GM19035 (cell line): ENCODE results near the gene EMC1.
"Not testable (repeated sequence)": the region's sequence is repeated elsewhere in the genome, so short reads cannot be mapped to it uniquely, and the experiment has no call there.

ENCODE experiments used
- ATAC-seq: cut with Tn5 transposase; IDR thresholded peaks from one replicate; pipeline ENCODE4 v1.9.1; 2021; ENCODE audit not compliant: unreplicated experiment

EMC1 gene

DNA sequence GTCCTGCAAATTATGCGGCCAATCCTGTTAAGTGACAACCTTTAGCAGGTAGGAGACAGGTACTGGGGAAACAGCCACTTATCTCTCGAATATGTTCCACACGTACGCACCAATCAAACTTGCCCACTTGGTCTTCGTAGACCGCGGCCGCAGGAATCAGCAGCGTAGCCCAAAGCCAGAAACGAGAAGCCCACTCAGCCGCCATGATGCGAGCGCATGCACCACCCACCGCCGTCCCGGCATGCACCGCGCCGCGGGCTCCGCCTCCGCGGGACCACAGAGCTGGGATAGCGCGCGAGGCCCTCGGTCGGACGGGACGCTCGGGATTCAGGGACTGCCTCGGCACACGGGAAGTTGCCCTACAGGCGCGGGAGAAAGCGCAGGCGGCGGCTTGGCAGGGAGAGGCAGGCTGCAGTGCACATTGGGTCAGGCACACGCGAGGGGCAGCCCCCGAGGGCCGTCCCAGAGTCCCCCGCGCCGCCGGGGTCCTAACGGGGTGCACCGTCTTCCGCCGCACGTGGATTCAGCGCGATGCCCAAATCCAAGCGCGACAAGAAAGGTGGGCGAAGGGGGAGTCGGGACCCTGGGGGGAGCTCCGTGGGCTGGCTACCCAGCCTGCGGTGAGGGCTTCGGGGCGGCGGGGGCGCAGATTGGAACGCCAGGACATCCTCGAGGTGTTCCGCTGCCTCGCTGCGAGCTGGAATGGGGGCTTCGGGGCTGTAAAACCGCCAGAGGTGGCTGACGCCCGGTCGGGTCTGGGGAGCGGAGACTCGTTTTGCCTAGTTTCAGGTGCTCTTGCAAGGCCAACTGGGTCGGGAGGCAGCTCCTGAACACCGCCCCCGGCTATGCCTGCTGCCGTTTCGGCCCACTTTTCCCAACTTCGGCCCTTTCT, at the start of gene EMC1, which contains the start of gene MRTO4:
Gene EMC1, minus strand, starts transcription at position 220 of the 892 bp plus-strand sequence. Its CDS starts 15 bp downstream, at position 205.
Gene MRTO4, plus strand, starts transcription at position 501 of the 892 bp plus-strand sequence. Its CDS starts 31 bp downstream, at position 532.
- ATAC-seq = peak; percentile 84

DNA sequence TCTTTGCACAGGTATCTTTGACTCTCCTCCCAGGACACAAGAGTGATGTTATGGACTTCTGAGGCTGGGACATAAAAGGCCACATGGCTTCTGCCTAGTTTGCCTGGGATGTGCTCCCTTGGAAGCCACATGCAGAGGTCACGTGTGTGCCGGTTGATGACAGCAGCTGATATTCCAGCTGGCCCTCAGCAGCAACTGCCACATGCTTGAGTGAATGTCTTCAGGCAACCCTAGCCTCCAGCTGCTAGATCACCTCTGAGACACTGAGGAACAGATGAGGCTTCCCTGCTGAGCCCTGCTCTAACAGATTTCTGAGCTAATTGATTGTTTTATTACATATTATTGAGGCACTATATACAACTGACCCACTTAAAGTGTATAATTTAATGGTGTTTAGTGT, 48.9 kb upstream of the EMC1 start:
- no peak for ATAC-seq

DNA sequence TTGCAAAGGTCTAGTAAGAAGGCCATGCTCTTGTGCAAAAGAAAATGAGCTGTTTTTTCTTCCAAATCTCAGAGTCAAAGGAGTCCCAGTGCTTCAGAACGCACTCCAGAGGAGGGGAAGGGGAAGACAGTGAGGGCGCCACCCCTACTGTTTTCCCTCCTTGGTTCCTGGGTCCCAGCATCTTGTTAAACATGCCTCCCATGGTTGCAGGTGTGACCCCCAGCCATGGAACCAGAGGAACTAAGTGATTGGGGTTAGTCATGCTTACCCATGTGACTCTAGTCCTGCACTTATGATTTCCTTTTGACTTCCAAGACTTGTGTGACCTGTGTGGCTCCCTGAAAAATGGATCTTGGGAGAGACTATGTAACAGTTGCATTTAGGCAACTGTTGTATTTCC, 43.3 kb upstream of the EMC1 start:
- no peak for ATAC-seq

DNA sequence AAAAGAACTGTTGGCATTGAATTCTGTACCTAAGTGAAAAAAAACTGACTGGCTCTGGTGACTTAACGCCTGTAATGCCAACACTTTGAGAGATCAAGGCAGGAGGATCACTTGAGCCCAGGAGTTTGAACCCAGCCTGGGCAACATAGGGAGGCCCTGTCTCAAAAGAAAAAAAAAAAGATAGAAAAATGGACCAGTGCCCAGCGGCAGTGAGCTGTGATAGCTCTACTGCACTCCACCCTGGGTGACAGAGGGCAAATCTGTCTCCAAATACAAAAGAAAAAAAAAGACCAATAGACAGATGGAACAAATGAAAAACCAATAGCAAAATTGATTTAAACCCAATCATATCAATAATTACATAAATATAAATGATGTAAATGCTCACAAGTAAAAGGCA, 37.9 kb upstream of the EMC1 start:
- no peak for ATAC-seq

DNA sequence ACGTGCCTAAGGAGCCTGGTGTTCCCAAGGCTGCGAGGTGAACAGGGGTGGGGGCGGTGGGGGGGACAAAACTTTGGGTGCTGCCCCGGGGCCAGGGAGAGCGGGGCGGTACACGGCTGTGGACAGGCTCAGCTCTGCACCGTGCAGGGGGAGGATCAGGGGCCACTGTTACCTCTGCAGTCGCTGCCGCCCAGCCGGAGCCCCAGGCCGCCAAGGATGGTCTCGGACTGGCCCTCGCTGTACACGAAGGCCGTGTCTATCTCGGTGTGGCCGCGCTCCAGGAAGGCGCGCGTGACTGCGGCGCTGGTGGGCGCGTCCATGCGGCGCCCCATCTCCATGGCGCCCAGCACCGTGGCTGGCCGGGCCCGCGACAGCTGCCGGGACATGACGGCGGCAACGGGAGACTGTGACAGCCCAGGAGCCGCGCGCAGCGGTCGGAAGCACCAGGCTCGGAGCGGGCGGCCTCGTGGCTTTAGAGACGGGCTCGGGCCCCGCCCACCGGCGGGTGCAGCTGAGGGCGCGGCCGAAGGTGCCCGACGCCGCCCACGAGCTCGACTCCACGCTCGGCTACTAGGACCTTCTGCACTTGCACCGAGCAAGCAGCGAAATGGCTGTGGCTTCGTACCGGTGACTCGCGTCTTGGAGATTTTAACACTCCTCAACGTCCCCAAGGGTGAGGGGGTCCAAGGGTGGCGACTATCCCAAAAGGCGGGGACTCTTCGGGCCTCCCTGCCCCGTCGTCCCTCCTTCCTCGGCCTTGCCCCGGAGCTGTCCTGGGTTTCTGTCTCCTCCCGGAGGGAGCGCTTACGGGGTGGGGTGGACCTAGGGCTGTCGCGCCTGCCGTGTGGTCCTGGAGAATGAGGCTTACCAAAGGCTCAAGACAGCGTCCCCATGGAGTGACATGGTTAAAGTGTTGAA, 37.3 kb upstream of the EMC1 start, which contains the start of gene AKR7A3:
Gene AKR7A3, minus strand, starts transcription at position 447 of the 918 bp plus-strand sequence. Its CDS starts 61 bp downstream, at position 386.
- not testable (repeated sequence) for ATAC-seq

DNA sequence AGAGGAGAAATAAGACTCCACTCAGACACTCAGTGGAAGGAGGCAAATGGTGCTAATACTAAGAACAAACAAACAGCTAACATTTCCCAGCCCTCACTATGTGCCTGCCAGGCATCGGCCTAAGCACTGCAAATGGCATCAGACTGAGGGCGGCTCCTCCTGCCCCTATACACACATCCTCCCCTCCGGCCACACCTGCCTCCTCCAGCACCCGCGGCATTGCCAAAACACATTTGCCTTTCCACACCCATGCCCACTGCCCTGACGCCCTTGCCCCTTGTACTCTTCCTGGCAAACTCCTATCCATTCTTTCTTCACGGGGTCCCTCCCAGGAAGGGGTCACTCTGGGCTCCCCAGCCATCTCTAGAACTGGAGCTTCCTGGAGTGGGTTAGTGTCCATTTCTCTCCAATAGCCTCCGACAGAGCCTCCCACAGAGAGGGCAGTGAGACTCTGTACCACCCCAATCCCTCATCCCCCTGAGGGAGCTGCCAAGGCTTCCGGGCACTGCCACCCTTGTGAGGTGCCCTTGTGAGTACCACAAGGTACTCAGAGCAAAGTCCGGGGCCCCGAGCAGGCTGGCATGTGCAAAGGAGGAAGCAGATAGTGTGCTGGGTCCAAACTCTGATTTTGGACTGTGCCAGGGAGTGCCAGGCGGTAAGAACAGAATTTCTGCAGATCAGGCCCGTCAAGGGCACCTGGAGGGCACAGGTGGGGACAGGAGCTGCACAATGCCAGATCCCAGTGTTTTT, 36.3 kb upstream of the EMC1 start:
- no peak for ATAC-seq

DNA sequence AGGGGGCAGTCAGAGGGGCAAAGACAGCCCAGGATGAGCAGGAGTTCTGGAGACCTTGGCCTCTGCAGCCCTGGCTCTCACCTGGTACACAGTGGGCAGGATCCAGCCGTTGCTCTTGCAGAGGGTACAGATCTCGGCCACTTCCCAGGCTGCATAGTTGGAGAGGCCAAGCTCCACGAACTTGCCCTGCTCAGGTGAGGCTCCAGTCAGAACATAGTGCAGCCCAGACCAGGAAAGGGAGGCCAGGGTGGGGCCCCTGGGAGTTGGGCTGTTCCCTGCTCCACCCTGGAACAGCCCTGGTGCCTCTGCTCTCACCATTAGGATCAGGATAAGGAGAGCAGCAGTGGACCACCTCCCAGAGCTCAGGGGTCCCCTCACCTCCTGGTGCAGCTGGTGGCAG, 34.5 kb upstream of the EMC1 start:
- ATAC-seq = not testable (repeated sequence)

DNA sequence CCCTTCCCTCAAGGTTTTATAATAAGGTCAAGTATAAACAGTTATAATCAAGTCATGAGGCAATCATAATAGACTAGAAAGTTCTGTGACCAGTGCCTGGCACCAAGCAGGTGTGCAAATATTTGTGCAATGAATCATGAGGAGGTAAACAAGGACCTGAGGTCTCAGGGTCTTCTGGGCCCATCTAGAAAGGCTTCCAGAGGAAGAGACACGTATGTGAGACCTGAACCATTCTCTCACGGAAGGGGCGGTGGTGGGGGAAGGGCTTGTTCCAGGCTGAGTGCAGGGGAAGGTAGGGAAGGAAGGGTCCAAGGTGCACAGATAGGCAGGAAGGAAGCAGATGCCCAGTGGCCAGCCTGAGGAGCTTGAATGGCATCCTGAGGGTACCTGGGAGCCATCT, 34.0 kb upstream of the EMC1 start:
- not testable (repeated sequence) for ATAC-seq

DNA sequence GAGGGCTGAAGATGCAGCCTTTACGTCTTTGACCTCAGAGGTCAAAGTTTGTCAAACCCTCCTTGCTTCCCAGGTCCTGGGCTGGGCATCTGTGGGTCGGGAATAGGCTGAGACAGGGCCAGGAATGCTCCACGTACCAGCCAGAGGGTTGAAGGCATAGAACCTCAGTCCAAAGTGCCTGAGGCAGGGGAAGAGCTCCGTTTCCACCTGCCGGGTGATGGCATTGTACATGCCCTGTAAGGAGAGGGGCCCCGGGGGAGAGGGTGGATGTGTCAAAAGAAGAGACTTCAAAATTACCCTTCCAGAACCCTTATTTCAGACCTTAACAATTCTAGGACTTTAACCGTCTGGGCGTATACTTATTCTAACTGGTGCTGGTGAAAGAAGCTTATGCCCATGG, 33.6 kb upstream of the EMC1 start:
- ATAC-seq = no peak

DNA sequence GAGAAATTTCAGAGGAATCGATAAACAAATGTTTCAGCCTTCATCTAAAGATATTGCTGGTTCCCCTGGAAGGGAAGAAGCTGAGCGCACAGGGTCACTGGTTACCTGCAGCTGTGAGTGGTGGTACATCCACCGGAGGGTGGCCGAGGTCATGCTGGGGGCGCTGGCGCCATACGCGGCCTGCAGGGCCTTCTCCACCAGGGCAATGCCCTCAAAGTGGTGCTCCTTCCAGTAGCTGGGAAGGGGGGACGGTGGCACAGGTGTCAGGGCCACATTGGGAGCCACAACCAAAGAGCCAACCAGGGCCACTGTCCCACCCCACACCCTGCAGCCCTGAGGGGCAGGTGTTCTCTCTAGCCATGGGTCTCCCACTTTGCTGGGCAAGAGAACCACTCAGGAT, 32.6 kb upstream of the EMC1 start:
- no peak for ATAC-seq

DNA sequence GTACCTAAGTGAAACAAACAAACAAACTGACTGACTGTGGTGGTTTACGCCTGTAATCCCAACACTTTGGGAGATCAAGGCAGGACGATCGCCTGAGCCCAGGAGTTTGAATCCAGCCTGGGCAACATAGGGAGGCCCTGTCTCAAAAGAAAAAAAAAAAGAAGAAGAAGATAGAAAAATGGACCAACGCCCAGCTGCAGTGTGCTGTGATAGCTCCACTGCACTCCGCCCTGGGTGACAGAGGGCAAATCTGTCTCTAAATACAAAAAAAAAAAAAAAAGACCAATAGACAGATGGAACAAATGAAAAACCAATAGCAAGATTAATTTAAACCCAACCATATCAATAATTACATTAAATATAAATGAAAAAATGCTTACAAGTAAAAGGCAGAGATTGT, 23.3 kb upstream of the EMC1 start:
- no peak for ATAC-seq

DNA sequence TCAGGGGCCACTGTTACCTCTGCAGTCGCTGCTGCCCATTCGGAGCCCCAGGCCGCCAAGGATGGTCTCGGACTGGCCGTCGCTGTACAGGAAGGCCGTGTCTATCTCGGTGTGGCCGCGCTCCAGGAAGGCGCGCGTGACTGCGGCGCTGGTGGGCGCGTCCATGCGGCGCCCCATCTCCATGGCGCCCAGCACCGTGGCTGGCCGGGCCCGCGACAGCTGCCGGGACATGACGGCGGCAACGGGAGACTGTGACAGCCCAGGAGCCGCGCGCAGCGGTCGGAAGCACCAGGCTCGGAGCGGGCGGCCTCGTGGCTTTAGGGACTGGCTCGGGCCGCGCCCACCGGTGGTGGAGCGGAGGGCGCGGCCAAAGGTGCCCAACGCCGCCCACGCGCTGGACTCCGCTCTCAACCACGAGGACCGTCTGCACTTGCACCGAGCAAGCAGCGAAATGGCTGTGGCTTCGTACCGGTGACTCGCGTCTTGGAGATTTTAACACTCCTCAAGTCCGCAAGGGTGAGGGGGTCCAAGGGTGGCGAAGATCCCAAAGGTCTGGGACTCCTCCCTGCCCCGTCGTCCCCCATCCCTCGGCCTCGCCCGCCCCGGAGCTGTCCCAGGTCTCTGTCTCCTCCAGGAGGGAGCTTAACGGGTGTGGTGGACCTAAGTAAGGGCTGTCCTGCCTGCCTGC, 22.7 kb upstream of the EMC1 start:
- not testable (repeated sequence) for ATAC-seq

DNA sequence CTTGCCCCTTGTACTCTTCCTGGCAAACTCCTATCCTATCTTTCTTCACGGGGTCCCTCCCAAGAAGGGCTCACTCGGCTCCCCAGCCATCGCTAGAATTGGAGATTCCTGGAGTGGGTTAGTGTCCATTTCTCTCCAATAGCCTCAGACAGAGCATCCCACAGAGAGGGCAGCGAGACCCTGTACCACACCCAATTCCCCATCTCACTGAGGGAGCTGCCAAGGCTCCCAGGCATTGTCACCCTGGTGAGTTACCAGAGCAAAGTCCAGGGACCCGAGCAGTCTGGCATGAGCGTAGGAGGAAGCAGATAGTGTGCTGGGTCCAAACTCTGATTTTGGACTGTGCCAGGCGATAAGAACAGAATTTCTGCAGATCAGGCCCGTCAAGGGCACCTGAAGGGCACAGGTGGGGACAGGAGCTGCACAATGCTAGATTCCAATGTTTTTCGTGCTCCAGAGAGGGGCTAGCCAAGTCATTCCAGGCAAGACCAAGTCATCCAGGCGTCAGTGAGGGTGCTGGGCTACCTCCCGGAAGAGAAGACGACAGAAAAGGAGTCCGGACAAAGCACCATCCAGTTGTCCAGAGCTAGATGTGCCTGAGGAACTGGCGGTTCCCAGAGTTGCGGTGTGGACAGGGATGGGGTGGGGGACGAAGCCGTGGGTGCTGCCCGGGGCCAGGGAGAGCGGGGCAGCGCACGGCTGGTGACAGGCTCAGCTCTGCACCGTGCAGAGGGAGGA, 22.0 kb upstream of the EMC1 start:
- no peak for ATAC-seq

DNA sequence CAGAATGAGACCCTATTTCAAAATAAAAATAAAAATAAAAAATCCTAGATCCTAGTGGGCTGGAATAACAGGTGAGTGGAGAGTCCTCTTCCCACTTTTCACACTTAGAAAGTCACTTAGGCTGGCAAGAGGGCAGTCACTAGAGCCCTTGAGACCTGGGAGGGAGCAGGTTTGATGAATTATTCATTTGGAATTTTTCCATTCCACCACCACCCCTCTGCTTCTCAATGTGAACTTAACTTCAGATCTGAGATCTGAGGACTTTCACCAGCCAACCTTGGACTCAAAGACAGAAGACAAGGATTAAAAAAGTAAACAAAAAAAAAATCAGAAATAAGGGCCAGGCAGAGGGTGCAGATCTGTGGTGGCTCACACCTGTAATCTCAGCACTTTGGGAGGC, 20.7 kb upstream of the EMC1 start:
- no peak for ATAC-seq

DNA sequence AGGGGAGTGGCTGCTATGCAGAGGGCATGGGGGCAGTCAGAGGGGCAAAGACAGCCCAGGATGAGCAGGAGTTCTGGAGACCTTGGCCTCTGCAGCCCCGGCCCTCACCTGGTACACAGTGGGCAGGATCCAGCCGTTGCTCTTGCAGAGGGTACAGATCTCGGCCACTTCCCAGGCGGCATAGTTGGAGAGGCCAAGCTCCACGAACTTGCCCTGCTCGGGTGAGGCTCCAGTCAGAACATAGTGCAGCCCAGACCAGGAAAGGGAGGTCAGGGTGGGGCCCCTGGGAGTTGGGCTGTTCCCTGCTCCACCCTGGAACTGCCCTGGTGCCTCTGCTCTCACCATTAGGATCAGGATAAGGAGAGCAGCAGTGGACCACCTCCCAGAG, 19.0 kb upstream of the EMC1 start:
- ATAC-seq = not testable (repeated sequence)

DNA sequence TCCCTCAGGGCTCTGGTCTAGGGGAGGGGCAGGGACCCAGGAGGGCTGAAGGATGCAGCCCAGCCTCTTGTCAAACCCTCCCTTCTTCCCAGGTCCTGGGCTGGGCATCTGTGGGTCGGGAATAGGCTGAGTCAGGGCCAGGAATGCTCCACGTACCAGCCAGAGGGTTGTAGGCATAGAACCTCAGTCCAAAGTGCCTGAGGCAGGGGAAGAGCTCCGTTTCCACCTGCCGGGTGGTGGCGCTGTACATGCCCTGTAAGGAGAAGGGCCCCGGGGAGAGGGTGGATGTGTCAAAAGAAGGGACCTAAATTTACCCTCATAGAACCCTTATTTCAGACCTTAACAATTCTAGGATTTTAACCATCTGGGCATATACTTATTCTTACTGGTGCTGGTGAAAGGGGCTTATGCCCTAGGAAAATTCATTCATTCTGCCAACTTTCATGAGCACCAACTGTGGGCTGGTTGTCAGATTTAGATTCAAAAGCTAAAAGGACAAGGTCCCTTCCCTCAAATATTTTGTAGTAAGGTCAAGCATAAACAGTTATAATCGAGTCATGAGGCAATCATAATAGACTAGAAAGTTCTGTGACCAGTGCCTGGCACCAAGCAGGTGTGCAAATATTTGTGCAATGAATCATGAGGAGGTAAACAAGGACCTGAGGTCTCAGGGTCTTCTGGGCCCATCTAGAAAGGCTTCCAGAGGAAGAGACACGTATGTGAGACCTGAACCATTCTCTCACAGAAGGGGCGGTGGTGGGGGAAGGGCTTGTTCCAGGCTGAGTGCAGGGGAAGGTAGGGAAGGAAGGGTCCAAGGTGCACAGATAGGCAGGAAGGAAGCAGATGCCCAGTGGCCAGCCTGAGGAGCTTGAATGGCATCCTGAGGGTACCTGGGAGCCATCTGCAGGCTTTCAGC, 18.4 kb upstream of the EMC1 start:
- not testable (repeated sequence) for ATAC-seq

DNA sequence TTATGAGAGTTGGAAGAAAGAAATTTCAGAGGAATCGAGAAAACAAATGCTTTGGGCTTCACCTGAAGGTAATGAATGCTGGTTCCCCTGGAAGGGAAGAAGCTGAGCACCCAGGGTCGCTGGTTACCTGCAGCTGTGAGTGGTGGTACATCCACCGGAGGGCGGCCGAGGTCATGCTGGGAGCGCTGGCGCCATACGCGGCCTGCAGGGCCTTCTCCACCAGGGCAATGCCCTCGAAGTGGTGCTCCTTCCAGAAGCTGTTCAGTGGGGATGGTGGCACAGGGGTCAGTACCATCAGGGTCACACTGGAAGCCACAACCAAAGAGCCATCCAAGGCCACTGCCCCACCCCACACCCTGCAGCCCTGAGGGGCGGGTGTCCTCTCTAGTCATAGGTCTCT, 17.1 kb upstream of the EMC1 start:
- ATAC-seq = no peak

DNA sequence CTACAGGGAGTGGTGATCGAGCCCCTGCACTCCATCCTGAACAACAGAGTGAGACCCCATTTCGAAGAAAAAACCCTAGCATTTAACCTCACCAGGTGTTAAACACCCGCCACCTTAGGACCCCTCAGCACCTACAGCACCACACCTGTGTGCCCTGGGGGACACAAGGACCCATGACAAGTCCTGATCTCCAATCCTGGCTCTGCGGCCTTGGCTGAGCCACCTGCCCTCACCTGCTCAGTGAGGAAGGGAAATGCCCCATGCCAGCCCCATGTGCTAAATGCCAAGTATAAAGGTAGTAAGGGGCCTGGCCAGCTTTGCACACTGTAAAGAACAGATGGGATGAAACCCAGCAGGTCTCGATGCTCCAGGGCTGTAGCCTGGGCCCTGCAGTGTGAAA, 11.4 kb upstream of the EMC1 start:
- ATAC-seq = no peak

DNA sequence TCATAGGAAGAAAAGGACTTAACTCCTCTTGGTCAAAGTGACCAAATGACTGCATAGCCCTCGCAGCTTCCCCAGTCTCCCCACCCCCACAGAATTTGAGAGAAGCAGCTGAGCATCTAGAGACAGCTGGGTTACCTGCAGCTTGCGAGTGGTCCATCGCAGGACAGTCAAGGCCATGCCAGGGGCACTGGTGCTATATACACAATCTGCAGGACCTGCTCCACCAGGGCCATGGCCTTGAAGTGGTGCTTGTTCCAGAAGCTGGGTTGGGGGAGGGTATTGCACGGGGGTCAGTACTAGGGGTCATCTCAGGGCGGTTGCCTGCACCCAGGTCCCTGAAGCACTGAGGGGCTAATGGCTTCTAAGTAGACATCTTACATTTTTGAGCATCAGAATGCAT, 10.7 kb upstream of the EMC1 start:
- ATAC-seq = no peak
